Thoracic aorta (tissue), 2 donors: ENCODE results near the gene TMEM141. TPM values are rescaled to one million over a fixed set of nuclear protein-coding genes. Genes with fewer than 3 reads are reported as not detected.
"Not testable (repeated sequence)": the region's sequence is repeated elsewhere in the genome, so short reads cannot be mapped to it uniquely, and the experiment has no call there.

ENCODE experiments used
- ATAC-seq: fragments of 150-250 bp; one replicate; pipeline ENCODE4 v1.8.0; 2017; ENCODE audit warnings: low read depth; ENCODE audit not compliant: insufficient number of reproducible peaks, low FRiP score
- DNase-seq: peaks from one replicate; pipeline ENCODE4 v3.0.0-alpha.2; 2020; ENCODE audit warnings: low spot score
- H3K27ac ChIP-seq, 2 donors: fragments of 200-600 bp; sonication (generic); 1 replicate in 1 of 2; 2 replicates in 1 of 2; pipeline ENCODE4 v1.5.1; 2016; ENCODE audit warnings: mild to moderate bottlenecking in 2 of 2, moderate library complexity in 2 of 2
- H3K27me3 ChIP-seq: fragments of 200-600 bp; sonication (generic); replicated peaks from 2 replicates; pipeline ENCODE4 v1.6.0; 2016; ENCODE audit warnings: mild to moderate bottlenecking; ENCODE audit not compliant: insufficient read depth
- H3K36me3 ChIP-seq: fragments of 200-600 bp; sonication (generic); one replicate; pipeline ENCODE4 v1.5.1; 2016
- H3K4me1 ChIP-seq, 2 donors: fragments of 200-600 bp; sonication (generic); 1 replicate in 1 of 2; 2 replicates in 1 of 2; pipeline versions ENCODE4 v1.5.1 to v1.6.0; 2016; ENCODE audit warnings: low read depth in 2 of 2, mild to moderate bottlenecking in 1 of 2; ENCODE audit not compliant: control insufficient read depth in 1 of 2
- H3K4me3 ChIP-seq: fragments of 200-600 bp; sonication (generic); 2 replicates; pipeline ENCODE4 v1.5.1; 2016; ENCODE audit warnings: mild to moderate bottlenecking
- H3K9me3 ChIP-seq: fragments of 200-600 bp; sonication (generic); 2 replicates; pipeline ENCODE4 v1.5.1; 2016
- CTCF ChIP-seq: fragments of 200-600 bp; sonication (generic); IDR thresholded peaks from one replicate; pipeline ENCODE4 v1.5.1; 2019; ENCODE audit warnings: antibody characterized with exemption
- total RNA-seq, 2 donors: library from RNA; depleted of rRNA; stranded (reverse); fragments of >200 nt; gene quantifications; one replicate each; pipeline versions ENCODE4 v1.1.0 to v1.2.3, GENCODE V29; 2016

The TMEM141 gene
- total RNA-seq, 2 donors from 2014 or later: 12.8 to 37.8 TPM

- Histone ChIP-seq H3K4me3 (no peak overlapping the region), H3K27ac (no peak overlapping the region), H3K36me3 (no peaks in the 10 kb centered on the region), H3K27me3 (no peaks in the 10 kb centered on the region), H3K4me1 (no peaks in the 10 kb centered on the region), H3K9me3 (no peaks in the 10 kb centered on the region)
- ATAC-seq (no peak), DNase-seq (no peak)
- TF ChIP-seq CTCF: no peak
Observed at GRCh38 chr9:136763649-136764035, 27.5 kb upstream of the TMEM141 start.

GRCh38 chr9:136764301-136764891 lies 26.7 kb upstream of the TMEM141 start, which contains the start of gene LCN15:
Gene LCN15 (minus strand): TSS chr9:136764518. CDS start chr9:136764488, 30 bp downstream.
- no peaks in the 10 kb centered on the region for H3K9me3 ChIP-seq
- H3K27ac ChIP-seq: no peak within 1 kb of the TSS
- TF ChIP-seq CTCF: no peak
- H3K27me3 ChIP-seq: no peaks in the 10 kb centered on the region
- DNase-seq: no peak
- H3K36me3 ChIP-seq: no peaks in the 10 kb centered on the region
- H3K4me3 ChIP-seq: no peak within 1 kb of the TSS
- ATAC-seq: no peak
- H3K4me1 ChIP-seq: no peaks in the 10 kb centered on the region

GRCh38 chr9:136765041-136765440 lies 26.1 kb upstream of the TMEM141 start:
- no peaks in the 10 kb centered on the region for H3K36me3 ChIP-seq
- H3K27ac ChIP-seq: no peak overlapping the region
- no peak overlapping the region for H3K4me3 ChIP-seq
- H3K4me1 ChIP-seq: no peaks in the 10 kb centered on the region
- no peaks in the 10 kb centered on the region for H3K9me3 ChIP-seq
- H3K27me3 ChIP-seq: no peaks in the 10 kb centered on the region
- no peak for TF ChIP-seq CTCF
- DNase-seq (no peak), ATAC-seq (no peak)

- H3K4me3 ChIP-seq, H3K36me3 ChIP-seq, ATAC-seq, H3K27ac ChIP-seq, H3K9me3 ChIP-seq, H3K4me1 ChIP-seq, H3K27me3 ChIP-seq, DNase-seq: not testable (repeated sequence)
Observed at GRCh38 chr9:136765745-136766409, 25.3 kb upstream of the TMEM141 start.

GRCh38 chr9:136766410-136767120 lies 24.6 kb upstream of the TMEM141 start:
- not testable (repeated sequence) for H3K27me3 ChIP-seq, H3K27ac ChIP-seq, H3K4me3 ChIP-seq, DNase-seq, H3K9me3 ChIP-seq, H3K4me1 ChIP-seq, H3K36me3 ChIP-seq, ATAC-seq
- TF ChIP-seq CTCF: peak; percentile 14
